LoVo (cell line): ENCODE data around the gene MACROD2.

Experiments
- DNase-seq: peaks from one replicate; pipeline ENCODE4 v3.0.0-alpha.2; 2016; ENCODE audit warnings: low spot score

The MACROD2 gene

GRCh38 chr20:15222502-15223330 lies 1227.4 kb downstream of the MACROD2 start:
- DNase-seq = no peak

- no peak for DNase-seq
Observed at GRCh38 chr20:15224199-15224598, 1228.9 kb downstream of the MACROD2 start.

- DNase-seq = no peak
Observed at GRCh38 chr20:15227102-15227501, 1231.8 kb downstream of the MACROD2 start.

GRCh38 chr20:15232243-15232642 lies 1236.9 kb downstream of the MACROD2 start:
- DNase-seq = no peak

GRCh38 chr20:15235471-15236198 lies 1240.3 kb downstream of the MACROD2 start:
- no peak for DNase-seq

GRCh38 chr20:15236812-15237211 lies 1241.5 kb downstream of the MACROD2 start:
- peak; percentile 49 for DNase-seq

GRCh38 chr20:15239542-15240206 lies 1244.4 kb downstream of the MACROD2 start:
- DNase-seq = no peak

GRCh38 chr20:15240801-15241200 lies 1245.5 kb downstream of the MACROD2 start:
- DNase-seq = no peak

- DNase-seq = no peak
Observed at GRCh38 chr20:15241681-15242080, 1246.4 kb downstream of the MACROD2 start.

GRCh38 chr20:15242773-15243172 lies 1247.5 kb downstream of the MACROD2 start:
- no peak for DNase-seq

GRCh38 chr20:15245896-15246295 lies 1250.6 kb downstream of the MACROD2 start:
- DNase-seq = no peak

- DNase-seq = no peak
Observed at GRCh38 chr20:15248618-15249395, 1253.5 kb downstream of the MACROD2 start.

GRCh38 chr20:15251171-15251570 lies 1255.9 kb downstream of the MACROD2 start:
- DNase-seq = no peak

- no peak for DNase-seq
Observed at GRCh38 chr20:15252304-15252703, 1257.0 kb downstream of the MACROD2 start.

- no peak for DNase-seq
Observed at GRCh38 chr20:15253431-15253830, 1258.1 kb downstream of the MACROD2 start.

- DNase-seq = no peak
Observed at GRCh38 chr20:15256676-15257568, 1261.6 kb downstream of the MACROD2 start.

- no peak for DNase-seq
Observed at GRCh38 chr20:15257569-15257870, 1262.2 kb downstream of the MACROD2 start.

- DNase-seq = no peak
Observed at GRCh38 chr20:15265581-15266309, 1270.4 kb downstream of the MACROD2 start.

- DNase-seq = no peak
Observed at GRCh38 chr20:15267935-15268334, 1272.6 kb downstream of the MACROD2 start.

GRCh38 chr20:15278041-15278440 lies 1282.7 kb downstream of the MACROD2 start:
- no peak for DNase-seq
